ENCODE results near the gene PHLPP1.
"Not testable (repeated sequence)": the region's sequence is repeated elsewhere in the genome, so short reads cannot be mapped to it uniquely, and the experiment has no call there.

The PHLPP1 gene

DNA sequence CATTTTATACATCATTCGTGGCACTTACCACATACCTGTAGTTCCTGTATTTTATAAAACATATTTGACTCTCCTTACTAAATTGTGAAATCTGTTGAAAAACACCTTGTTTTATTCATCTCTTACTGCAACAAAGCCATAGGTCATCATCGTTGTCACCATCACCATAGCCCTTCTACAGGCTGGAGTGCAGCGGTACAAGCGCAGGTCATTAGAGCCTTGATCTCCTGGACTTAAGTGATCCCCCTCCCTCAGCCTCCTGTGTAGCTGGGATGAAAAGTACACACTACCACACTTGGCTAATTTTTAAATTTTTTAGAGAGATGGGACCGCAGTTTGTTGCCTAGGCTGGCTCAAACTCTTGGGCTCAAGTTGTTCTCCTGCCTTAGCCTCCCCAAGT is 184.2 kb downstream of the PHLPP1 start:
- H3K27me3 ChIP-seq: no peaks in the 10 kb centered on the region
- H3K4me1 ChIP-seq (ENCODE audit: control insufficient read depth in 1 of 2, insufficient read depth in 1 of 2, low read depth in 1 of 2, low read length in 1 of 2): peaks cover 0 to 6% of the 10 kb centered on the region in 2 experiments
- no peak overlapping the region for H3K27ac ChIP-seq
- H3K9me3 ChIP-seq: no peaks in the 10 kb centered on the region
- H3K36me3 ChIP-seq: peaks cover 31% of the 10 kb centered on the region
- TF ChIP-seq CTCF (IDR thresholded peaks at IDR 0.05): no peak
- H3K4me3 ChIP-seq (ENCODE audit: low read depth in 1 of 2, low read length in 1 of 2): no peak overlapping the region

- H3K27ac ChIP-seq: no peak overlapping the region
- H3K27me3 ChIP-seq: no peaks in the 10 kb centered on the region
- H3K4me1 ChIP-seq (ENCODE audit: control insufficient read depth in 1 of 2, insufficient read depth in 1 of 2, low read depth in 1 of 2, low read length in 1 of 2): peaks cover 0 to 6% of the 10 kb centered on the region in 2 experiments
- H3K9me3 ChIP-seq: no peaks in the 10 kb centered on the region
- H3K4me3 ChIP-seq (ENCODE audit: low read depth in 1 of 2, low read length in 1 of 2): no peak overlapping the region
- peaks cover 26% of the 10 kb centered on the region for H3K36me3 ChIP-seq
- no peak for TF ChIP-seq CTCF (IDR thresholded peaks at IDR 0.05)
Measured at GRCh38 chr18:62900132-62900883, 185.0 kb downstream of the PHLPP1 start.

DNA sequence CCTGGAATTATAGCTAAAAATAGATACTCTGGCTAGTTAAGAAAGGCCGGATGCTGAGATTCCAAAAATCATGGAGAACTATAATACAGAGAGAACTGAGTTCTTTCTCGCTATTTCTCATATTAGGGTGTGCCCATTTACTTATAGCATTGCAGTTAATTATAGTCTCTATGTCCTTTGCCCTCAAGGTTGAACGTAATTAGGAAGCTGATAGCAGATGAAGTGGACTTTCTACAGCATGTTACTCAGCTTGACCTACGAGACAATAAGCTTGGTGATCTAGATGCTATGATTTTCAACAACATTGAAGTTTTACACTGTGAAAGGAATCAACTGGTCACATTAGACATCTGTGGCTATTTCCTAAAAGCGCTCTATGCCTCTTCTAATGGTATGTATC is 187.4 kb downstream of the PHLPP1 start:
- peaks cover 11% of the 10 kb centered on the region for H3K36me3 ChIP-seq
- H3K4me1 ChIP-seq (ENCODE audit: control insufficient read depth in 1 of 2, insufficient read depth in 1 of 2, low read depth in 1 of 2, low read length in 1 of 2): peaks cover 0 to 6% of the 10 kb centered on the region in 2 experiments
- H3K27me3 ChIP-seq: no peaks in the 10 kb centered on the region
- no peaks in the 10 kb centered on the region for H3K9me3 ChIP-seq
- no peak overlapping the region for H3K27ac ChIP-seq
- H3K4me3 ChIP-seq (ENCODE audit: low read depth in 1 of 2, low read length in 1 of 2): no peak overlapping the region
- no peak for TF ChIP-seq CTCF (IDR thresholded peaks at IDR 0.05)

- H3K27ac ChIP-seq: no peak overlapping the region
- H3K4me1 ChIP-seq (ENCODE audit: control insufficient read depth in 1 of 2, insufficient read depth in 1 of 2, low read depth in 1 of 2, low read length in 1 of 2): peaks cover 0 to 2% of the 10 kb centered on the region in 2 experiments
- no peak for TF ChIP-seq CTCF (IDR thresholded peaks at IDR 0.05)
Measured at GRCh38 chr18:62904396-62905285, 189.3 kb downstream of the PHLPP1 start.

DNA sequence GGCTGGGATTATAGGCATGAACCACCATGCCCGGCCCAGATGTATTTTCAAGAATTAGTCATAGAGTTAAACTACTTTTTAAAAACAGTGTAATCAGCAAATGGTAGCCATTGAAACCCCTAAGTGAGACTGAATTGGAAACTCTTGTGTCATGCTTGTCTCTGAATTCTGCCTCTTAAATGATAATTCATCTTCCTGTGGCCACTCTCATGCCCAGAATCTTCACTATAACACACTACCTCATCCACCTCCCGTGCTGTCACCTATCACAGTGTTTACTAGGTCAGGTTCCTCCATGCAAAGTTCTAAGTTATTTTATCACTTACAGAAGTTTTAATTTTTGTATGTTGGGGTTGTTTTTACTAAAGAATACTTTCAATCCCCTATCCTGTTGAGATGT is 197.5 kb downstream of the PHLPP1 start:
- Histone ChIP-seq H3K36me3 (peaks cover 8% of the 10 kb centered on the region), H3K27me3 (no peaks in the 10 kb centered on the region), H3K4me3 (ENCODE audit: low read depth in 1 of 2, low read length in 1 of 2) (no peak overlapping the region), H3K4me1 (ENCODE audit: control insufficient read depth in 1 of 2, insufficient read depth in 1 of 2, low read depth in 1 of 2, low read length in 1 of 2) (no peaks in the 10 kb centered on the region), H3K27ac (no peak overlapping the region), H3K9me3 (no peaks in the 10 kb centered on the region)
- no peak for TF ChIP-seq CTCF (IDR thresholded peaks at IDR 0.05)

More at GRCh38 chr18:62904396-62905285, 189.3 kb downstream of the PHLPP1 start:
- no peaks in the 10 kb centered on the region for H3K27me3 ChIP-seq
- peaks cover 11% of the 10 kb centered on the region for H3K36me3 ChIP-seq
- no peak overlapping the region for H3K4me3 ChIP-seq (ENCODE audit: low read depth in 1 of 2, low read length in 1 of 2)
- no peaks in the 10 kb centered on the region for H3K9me3 ChIP-seq

DNA sequence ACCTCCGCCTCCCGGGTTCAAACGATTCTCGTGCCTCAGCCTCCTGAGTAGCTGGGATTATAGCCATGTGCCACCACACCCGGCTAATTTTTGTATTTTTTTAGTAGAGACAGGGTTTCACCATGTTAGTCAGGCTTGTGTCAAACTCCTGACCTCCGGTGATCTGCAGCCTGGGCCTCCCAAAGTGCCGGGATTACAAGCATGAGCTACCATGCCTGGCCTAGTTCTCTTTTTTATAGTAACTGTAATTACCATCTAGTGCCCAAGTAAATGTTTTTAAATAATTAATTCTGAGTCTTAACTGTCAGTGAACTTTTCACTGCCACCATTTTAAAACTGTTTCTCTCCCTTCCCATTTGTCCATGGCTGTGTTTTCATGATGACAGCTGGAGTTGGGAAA is 198.5 kb downstream of the PHLPP1 start:
- H3K27me3 ChIP-seq; H3K4me1 ChIP-seq (ENCODE audit: control insufficient read depth in 1 of 2, insufficient read depth in 1 of 2, low read depth in 1 of 2, low read length in 1 of 2); H3K4me3 ChIP-seq (ENCODE audit: low read depth in 1 of 2, low read length in 1 of 2); H3K27ac ChIP-seq; H3K36me3 ChIP-seq; H3K9me3 ChIP-seq: not testable (repeated sequence)

Data from neutrophil (primary cell).